ENCODE measurements around the gene NUDCD2. TPM values are rescaled to one million over a fixed set of nuclear protein-coding genes. Genes with fewer than 3 reads are reported as not detected.

NUDCD2 gene
- total RNA-seq: 1 to 10 TPM; 8.0 to 8.6 TPM

DNA sequence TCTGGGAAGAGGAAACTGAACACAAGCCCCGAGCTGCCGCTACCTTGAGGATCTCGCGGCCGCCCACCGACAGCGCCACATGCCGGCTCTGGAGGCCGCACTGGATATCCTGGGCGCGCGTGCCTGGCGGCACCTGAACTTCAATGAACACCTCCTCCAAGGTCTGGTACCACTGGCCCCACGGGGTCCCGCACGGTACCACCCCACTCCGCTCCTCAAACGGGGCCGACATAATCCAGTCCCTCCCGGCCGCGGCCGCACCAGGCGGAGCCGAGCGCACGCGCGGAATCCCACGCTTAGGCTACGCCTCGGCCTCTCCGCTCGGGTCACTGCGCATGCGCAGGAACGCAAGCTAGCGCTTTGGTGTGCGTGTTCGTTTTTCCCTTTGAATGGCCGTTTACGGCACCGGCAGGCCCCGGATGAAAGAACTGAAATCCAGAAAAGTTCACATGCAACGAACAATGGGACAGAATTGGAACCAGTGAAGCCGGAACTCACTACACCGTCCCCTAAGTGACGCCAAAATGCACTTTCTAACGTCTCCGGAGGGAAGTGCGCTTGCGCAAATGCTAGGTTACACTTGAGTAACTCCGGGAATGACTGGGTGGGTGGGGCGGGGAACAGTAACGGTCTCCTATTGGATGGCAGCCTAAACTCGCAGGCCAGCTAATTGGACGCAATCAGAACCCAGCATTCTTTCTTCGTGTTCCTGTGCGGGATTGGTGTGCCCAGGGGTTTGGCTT is at the start of gene NUDCD2:
Gene NUDCD2 (minus strand): TSS at position 284 of the 743 bp plus-strand sequence. CDS start 52 bp downstream, at position 232.
- Histone ChIP-seq H3K27ac (peak within 1 kb of the TSS; percentile 93 to 94), H3K4me1 (replicated peaks) (no peaks in the 10 kb centered on the region), H3K9me3 (no peaks in the 10 kb centered on the region), H3K4me3 (peak within 1 kb of the TSS; percentile 59 to 63), H3K36me3 (no peaks in the 10 kb centered on the region), H3K27me3 (replicated peaks; ENCODE audit: insufficient read depth) (no peaks in the 10 kb centered on the region)
- WGBS: under 1% methylated on average over 49 of the region's 59 CpGs
- intact Hi-C loops (cut with DNase I): loop anchor here (1.0 kb wide), 1 partner anchor 43 kb away; no protein-coding TSS in a partner anchor
- TF ChIP-seq, protein P1, sequence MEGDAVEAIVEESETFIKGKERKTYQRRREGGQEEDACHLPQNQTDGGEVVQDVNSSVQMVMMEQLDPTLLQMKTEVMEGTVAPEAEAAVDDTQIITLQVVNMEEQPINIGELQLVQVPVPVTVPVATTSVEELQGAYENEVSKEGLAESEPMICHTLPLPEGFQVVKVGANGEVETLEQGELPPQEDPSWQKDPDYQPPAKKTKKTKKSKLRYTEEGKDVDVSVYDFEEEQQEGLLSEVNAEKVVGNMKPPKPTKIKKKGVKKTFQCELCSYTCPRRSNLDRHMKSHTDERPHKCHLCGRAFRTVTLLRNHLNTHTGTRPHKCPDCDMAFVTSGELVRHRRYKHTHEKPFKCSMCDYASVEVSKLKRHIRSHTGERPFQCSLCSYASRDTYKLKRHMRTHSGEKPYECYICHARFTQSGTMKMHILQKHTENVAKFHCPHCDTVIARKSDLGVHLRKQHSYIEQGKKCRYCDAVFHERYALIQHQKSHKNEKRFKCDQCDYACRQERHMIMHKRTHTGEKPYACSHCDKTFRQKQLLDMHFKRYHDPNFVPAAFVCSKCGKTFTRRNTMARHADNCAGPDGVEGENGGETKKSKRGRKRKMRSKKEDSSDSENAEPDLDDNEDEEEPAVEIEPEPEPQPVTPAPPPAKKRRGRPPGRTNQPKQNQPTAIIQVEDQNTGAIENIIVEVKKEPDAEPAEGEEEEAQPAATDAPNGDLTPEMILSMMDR (IDR thresholded peaks at IDR 0.05): peak in 3 of 4 experiments; percentile 22 to 49 (median 24)
- TF ChIP-seq POLR2AphosphoS5 (IDR thresholded peaks at IDR 0.05) (peak; percentile 89), POLR2A (IDR thresholded peaks at IDR 0.05) (peak; percentile 71)
- DNase-seq (ENCODE audit: low spot score): peak; percentile 96

- DNase-seq (ENCODE audit: low spot score): peak; percentile 38
- WGBS: 8% methylated on average over 7 of the region's 7 CpGs
- Histone ChIP-seq H3K27me3 (replicated peaks; ENCODE audit: insufficient read depth) (no peaks in the 10 kb centered on the region), H3K9me3 (no peaks in the 10 kb centered on the region), H3K36me3 (peaks cover 0 to 3% of the 10 kb centered on the region in 2 donors), H3K4me3 (peak overlapping the region; percentile 2 to 4), H3K27ac (peak overlapping the region; percentile 54 to 70), H3K4me1 (replicated peaks) (peaks cover 10% of the 10 kb centered on the region)
- intact Hi-C loops (cut with DNase I): no loop called here
- TF ChIP-seq POLR2A (IDR thresholded peaks at IDR 0.05) (no peak), POLR2AphosphoS5 (IDR thresholded peaks at IDR 0.05) (peak; percentile 42)
Observed at GRCh38 chr5:163509291-163509951, 49.5 kb upstream of the NUDCD2 start.

GRCh38 chr5:163508753-163509152 is 48.9 kb upstream of the NUDCD2 start:
- H3K27ac ChIP-seq: peak overlapping the region; percentile 54 to 70
- no peaks in the 10 kb centered on the region for H3K9me3 ChIP-seq
- H3K4me1 ChIP-seq (replicated peaks): peaks cover 10% of the 10 kb centered on the region
- no peaks in the 10 kb centered on the region for H3K27me3 ChIP-seq (replicated peaks; ENCODE audit: insufficient read depth)
- TF ChIP-seq, protein P1 (IDR thresholded peaks at IDR 0.05): no peak
- TF ChIP-seq POLR2A (IDR thresholded peaks at IDR 0.05) (no peak), POLR2AphosphoS5 (IDR thresholded peaks at IDR 0.05) (no peak)
- WGBS: 19% methylated on average over 5 of the region's 5 CpGs
- DNase-seq (ENCODE audit: low spot score): no peak
- peak overlapping the region in 1 of 2 donors; percentile 2 for H3K4me3 ChIP-seq
- intact Hi-C loops (cut with DNase I): no loop called here
- H3K36me3 ChIP-seq: peaks cover 0 to under 1% of the 10 kb centered on the region in 2 donors

- DNase-seq (ENCODE audit: low spot score): no peak
- no peaks in the 10 kb centered on the region for H3K9me3 ChIP-seq
- intact Hi-C loops (cut with DNase I): no loop called here
- H3K27me3 ChIP-seq (replicated peaks; ENCODE audit: insufficient read depth): no peaks in the 10 kb centered on the region
- TF ChIP-seq, protein P1 (IDR thresholded peaks at IDR 0.05): no peak
- TF ChIP-seq POLR2A (IDR thresholded peaks at IDR 0.05) (no peak), POLR2AphosphoS5 (IDR thresholded peaks at IDR 0.05) (no peak)
- peaks cover 10% of the 10 kb centered on the region for H3K4me1 ChIP-seq (replicated peaks)
- peak overlapping the region; percentile 97 to 99 for H3K27ac ChIP-seq
- peak overlapping the region; percentile 81 to 90 for H3K4me3 ChIP-seq
- 3% methylated on average over 8 of the region's 8 CpGs for WGBS
- no peaks in the 10 kb centered on the region for H3K36me3 ChIP-seq
Observed at GRCh38 chr5:163506726-163507125, 46.8 kb upstream of the NUDCD2 start.

GRCh38 chr5:163506095-163506457 is 46.2 kb upstream of the NUDCD2 start:
- intact Hi-C loops (cut with DNase I): no loop called here
- no peaks in the 10 kb centered on the region for H3K27me3 ChIP-seq (replicated peaks; ENCODE audit: insufficient read depth)
- H3K4me3 ChIP-seq: peak overlapping the region; percentile 81 to 90
- TF ChIP-seq POLR2AphosphoS5 (IDR thresholded peaks at IDR 0.05) (no peak), POLR2A (IDR thresholded peaks at IDR 0.05) (no peak)
- TF ChIP-seq, protein P1 (IDR thresholded peaks at IDR 0.05): no peak
- H3K36me3 ChIP-seq: no peaks in the 10 kb centered on the region
- 0% methylated on average over 9 of the region's 9 CpGs for WGBS
- peaks cover 10% of the 10 kb centered on the region for H3K4me1 ChIP-seq (replicated peaks)
- no peak for DNase-seq (ENCODE audit: low spot score)
- H3K27ac ChIP-seq: peak overlapping the region; percentile 97 to 99
- no peaks in the 10 kb centered on the region for H3K9me3 ChIP-seq
